ENCODE results near the gene ARL2. TPM values are rescaled to one million over a fixed set of nuclear protein-coding genes. Genes with fewer than 3 reads are reported as not detected.

Gene ARL2
- polyA plus RNA-seq, 1 donor (not counting 4 experiments of a cell fraction or from before 2014, with no cell fraction given), result 77.8 TPM

GRCh38 chr11:65066315-65066714 is 52.4 kb downstream of the ARL2 start:
- DNase-seq (ENCODE audit: low read depth, low spot score), result no peak
- no peak overlapping the region for H3K9ac ChIP-seq (ENCODE audit: control insufficient read depth, extremely low read depth, insufficient read depth, low read length)

GRCh38 chr11:65066805-65067291 is 52.9 kb downstream of the ARL2 start:
- Histone ChIP-seq H3K9ac (ENCODE audit: control insufficient read depth, extremely low read depth, insufficient read depth, low read length) (no peak overlapping the region), H4K20me1 (ENCODE audit: control insufficient read depth, extremely low read depth, insufficient read depth, low read length) (no peaks in the 10 kb centered on the region), H3K79me2 (ENCODE audit: control insufficient read depth, insufficient read depth, low read length) (no peaks in the 10 kb centered on the region), H3K9me1 (ENCODE audit: control insufficient read depth, extremely low read depth, insufficient read depth, low read length) (no peaks in the 10 kb centered on the region), H3K27ac (ENCODE audit: control insufficient read depth, insufficient read depth, low read length) (no peak overlapping the region), H3K4me3 (ENCODE audit: control insufficient read depth in 2 of 3, extremely low read depth in 1 of 3, insufficient read depth in 2 of 3, low read depth in 1 of 3, low read length in 3 of 3) (no peak overlapping the region), H3K4me2 (ENCODE audit: control insufficient read depth, extremely low read depth, insufficient read depth, low read depth, low read length) (no peak overlapping the region), H3K4me1 (ENCODE audit: control insufficient read depth, extremely low read depth, insufficient read depth, low read length) (no peaks in the 10 kb centered on the region), H3K27me3 (ENCODE audit: control insufficient read depth, extremely low read depth, insufficient read depth, low read length) (no peaks in the 10 kb centered on the region), H2AFZ (ENCODE audit: control insufficient read depth, low read length) (no peak overlapping the region), H3K9me3 (ENCODE audit: control insufficient read depth, low read depth, low read length) (no peaks in the 10 kb centered on the region), H3K36me3 (ENCODE audit: control insufficient read depth in 2 of 2, extremely low read depth in 1 of 2, insufficient read depth in 2 of 2, low read length in 2 of 2) (no peaks in the 10 kb centered on the region)
- no peak for DNase-seq (ENCODE audit: low read depth, low spot score)
- dilution Hi-C loops (cut with MboI; ENCODE audit: extremely low pct_ligation_motif_present, low sequenced_read_pairs), result no loop called here
- FAIRE-seq, result no peak
- TF ChIP-seq, protein P1, sequence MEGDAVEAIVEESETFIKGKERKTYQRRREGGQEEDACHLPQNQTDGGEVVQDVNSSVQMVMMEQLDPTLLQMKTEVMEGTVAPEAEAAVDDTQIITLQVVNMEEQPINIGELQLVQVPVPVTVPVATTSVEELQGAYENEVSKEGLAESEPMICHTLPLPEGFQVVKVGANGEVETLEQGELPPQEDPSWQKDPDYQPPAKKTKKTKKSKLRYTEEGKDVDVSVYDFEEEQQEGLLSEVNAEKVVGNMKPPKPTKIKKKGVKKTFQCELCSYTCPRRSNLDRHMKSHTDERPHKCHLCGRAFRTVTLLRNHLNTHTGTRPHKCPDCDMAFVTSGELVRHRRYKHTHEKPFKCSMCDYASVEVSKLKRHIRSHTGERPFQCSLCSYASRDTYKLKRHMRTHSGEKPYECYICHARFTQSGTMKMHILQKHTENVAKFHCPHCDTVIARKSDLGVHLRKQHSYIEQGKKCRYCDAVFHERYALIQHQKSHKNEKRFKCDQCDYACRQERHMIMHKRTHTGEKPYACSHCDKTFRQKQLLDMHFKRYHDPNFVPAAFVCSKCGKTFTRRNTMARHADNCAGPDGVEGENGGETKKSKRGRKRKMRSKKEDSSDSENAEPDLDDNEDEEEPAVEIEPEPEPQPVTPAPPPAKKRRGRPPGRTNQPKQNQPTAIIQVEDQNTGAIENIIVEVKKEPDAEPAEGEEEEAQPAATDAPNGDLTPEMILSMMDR (optimal IDR thresholded peaks at IDR 0.05 in 1 of 3, IDR thresholded peaks at IDR 0.05 in 1 of 3, conservative IDR thresholded peaks at IDR 0.05 in 1 of 3; ENCODE audit: extremely low read depth in 1 of 3, insufficient read depth in 2 of 3, low read length in 3 of 3), result no peak
- TF ChIP-seq EZH2 (IDR thresholded peaks at IDR 0.05; ENCODE audit: low read length), result no peak

More at GRCh38 chr11:65066315-65066714, 52.4 kb downstream of the ARL2 start:
- no peak overlapping the region for H3K4me3 ChIP-seq (ENCODE audit: control insufficient read depth in 2 of 3, extremely low read depth in 1 of 3, insufficient read depth in 2 of 3, low read depth in 1 of 3, low read length in 3 of 3)
- H4K20me1 ChIP-seq (ENCODE audit: control insufficient read depth, extremely low read depth, insufficient read depth, low read length), result no peaks in the 10 kb centered on the region
- no peak overlapping the region for H3K4me2 ChIP-seq (ENCODE audit: control insufficient read depth, extremely low read depth, insufficient read depth, low read depth, low read length)
- H3K27ac ChIP-seq (ENCODE audit: control insufficient read depth, insufficient read depth, low read length), result no peak overlapping the region
- no peaks in the 10 kb centered on the region for H3K4me1 ChIP-seq (ENCODE audit: control insufficient read depth, extremely low read depth, insufficient read depth, low read length)
- no peaks in the 10 kb centered on the region for H3K36me3 ChIP-seq (ENCODE audit: control insufficient read depth in 2 of 2, extremely low read depth in 1 of 2, insufficient read depth in 2 of 2, low read length in 2 of 2)
- TF ChIP-seq, protein P1 (optimal IDR thresholded peaks at IDR 0.05 in 1 of 3, IDR thresholded peaks at IDR 0.05 in 1 of 3, conservative IDR thresholded peaks at IDR 0.05 in 1 of 3; ENCODE audit: extremely low read depth in 1 of 3, insufficient read depth in 2 of 3, low read length in 3 of 3), result no peak
- no peak for TF ChIP-seq EZH2 (IDR thresholded peaks at IDR 0.05; ENCODE audit: low read length)
- H3K9me3 ChIP-seq (ENCODE audit: control insufficient read depth, low read depth, low read length), result no peaks in the 10 kb centered on the region
- no peak overlapping the region for H2AFZ ChIP-seq (ENCODE audit: control insufficient read depth, low read length)
- no peaks in the 10 kb centered on the region for H3K9me1 ChIP-seq (ENCODE audit: control insufficient read depth, extremely low read depth, insufficient read depth, low read length)
- H3K27me3 ChIP-seq (ENCODE audit: control insufficient read depth, extremely low read depth, insufficient read depth, low read length), result no peaks in the 10 kb centered on the region
- no peaks in the 10 kb centered on the region for H3K79me2 ChIP-seq (ENCODE audit: control insufficient read depth, insufficient read depth, low read length)
- no peak for FAIRE-seq
- dilution Hi-C loops (cut with MboI; ENCODE audit: extremely low pct_ligation_motif_present, low sequenced_read_pairs), result no loop called here
